ENCODE results near the gene CACNA1A.
"Not testable (repeated sequence)": the region's sequence is repeated elsewhere in the genome, so short reads cannot be mapped to it uniquely, and the experiment has no call there.

The CACNA1A gene

DNA sequence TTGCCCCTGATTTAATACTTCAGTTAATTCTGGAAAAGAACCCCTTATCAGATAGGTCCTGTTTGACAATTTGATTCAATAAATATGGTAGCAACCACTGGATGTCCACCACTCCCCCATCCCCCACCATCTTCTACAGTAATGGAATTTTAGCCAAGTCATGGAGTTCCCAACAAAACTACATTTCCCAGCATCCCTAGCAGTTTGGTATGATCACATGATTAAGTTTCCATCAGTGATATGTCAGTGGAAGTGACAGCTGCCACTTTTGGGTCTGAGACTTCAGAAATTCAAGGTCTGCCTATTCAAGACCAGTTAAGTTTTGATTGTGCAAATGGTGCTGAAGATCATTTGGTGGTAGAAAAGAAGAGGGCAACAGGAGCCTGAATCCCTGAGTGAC, 85.5 kb downstream of the CACNA1A start:
- no peak for DNase-seq

DNA sequence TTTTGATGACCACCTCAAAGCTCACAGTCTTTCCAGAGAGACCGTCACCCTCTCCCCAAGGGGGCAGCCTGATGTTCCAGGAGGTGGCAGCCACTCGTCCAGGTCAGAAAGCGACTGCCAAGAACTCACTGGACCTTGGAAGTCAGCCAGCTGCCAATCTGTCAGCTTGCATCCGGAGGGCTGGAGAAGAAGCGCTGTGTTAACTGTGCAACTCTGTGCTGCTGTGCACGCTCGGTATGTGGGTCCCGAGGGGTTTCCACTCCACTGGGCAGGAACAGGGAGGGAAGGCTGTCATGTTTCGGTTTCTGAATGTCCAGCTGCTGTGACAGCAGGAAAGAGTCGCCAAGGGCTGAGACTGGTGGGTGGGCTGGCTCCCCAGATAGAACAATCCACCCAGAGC, 89.2 kb downstream of the CACNA1A start:
- no peak for DNase-seq

DNA sequence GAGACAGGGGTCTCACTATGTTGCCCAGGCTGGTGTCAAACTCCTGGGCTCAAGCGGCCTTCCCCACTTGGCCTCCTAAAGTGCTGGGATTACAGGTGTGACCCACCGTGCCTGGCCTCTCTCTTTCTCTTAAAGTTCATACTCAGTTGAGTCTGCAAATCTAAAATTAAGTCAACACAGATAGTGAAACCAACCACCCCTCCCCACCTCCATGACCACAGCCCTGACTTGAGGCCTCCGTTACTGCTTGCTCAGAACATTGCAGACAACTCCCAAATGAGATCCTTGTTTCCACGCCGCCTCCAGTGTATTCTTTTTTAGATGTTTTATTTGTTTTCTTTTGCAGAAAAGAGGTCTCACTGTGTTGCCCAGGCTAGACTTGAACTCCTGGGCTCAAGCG, 94.4 kb downstream of the CACNA1A start:
- DNase-seq: no peak

DNA sequence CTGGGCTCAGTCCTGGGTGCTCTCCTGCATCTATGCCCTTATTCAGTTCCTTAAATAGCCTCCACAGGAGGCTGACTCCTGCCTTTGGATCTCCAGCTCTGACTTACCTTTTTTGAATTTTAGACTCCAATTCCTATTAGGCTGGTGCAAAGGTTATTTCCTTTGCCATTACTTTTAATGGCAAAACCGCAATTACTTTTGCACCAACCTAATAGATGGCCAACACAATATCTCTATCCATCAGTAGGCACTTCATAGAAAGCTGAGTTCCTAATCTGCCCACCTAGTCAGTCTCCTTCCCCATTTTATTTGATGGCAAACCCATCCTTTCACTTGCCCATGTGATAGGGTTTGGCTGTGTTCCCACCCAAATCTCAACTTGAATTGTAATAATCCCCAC, 95.3 kb downstream of the CACNA1A start:
- no peak for DNase-seq

DNA sequence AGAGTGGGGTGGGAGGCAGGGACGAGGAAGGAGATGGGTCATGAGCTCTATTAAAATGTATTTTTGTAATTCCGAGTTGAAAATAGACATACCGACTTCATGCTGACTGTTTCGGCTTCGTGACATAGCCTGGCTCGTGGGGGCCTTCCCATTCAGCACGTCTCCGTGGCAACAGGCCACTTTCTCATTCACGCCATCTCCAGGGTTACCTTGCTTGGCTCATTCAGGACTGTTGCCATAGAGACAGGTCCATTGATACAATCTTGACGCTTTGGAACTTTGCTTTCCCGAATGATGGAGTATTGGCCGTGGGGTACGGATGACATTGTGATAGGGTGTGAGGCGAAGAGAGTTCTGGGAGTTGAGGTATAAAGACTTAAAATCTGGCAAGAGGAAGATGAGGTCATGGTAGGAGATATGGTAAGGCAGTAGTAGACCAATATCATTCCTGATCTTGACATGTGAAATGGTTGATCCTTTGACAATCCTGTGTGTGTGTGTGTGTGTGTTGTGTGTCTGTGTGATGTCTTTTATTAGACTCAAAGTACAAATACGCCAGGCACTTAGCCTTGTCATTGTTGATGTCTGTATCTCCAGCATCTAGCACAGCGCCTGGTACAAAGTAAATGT, 97.3 kb downstream of the CACNA1A start:
- no peak for DNase-seq

DNA sequence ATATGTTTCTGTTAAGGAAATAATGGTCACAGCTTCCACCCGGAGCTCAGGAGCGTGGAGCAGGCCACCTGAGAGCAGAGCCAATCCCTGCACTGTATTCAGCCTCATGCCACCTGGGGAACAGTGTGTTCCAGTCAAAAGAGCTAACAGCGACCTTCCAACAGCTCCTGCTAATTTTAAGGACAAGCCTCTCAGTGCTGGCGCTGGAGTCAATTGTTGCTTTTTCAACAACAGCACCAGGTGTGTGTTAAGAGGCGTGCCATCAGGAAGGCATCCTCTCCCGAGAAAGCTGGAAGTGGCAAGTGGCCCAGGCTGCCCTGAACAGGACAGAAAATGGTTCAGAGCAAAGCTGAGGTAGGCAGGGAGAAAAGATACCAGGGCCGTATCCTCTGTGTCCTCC, 102.0 kb downstream of the CACNA1A start:
- DNase-seq: no peak

DNA sequence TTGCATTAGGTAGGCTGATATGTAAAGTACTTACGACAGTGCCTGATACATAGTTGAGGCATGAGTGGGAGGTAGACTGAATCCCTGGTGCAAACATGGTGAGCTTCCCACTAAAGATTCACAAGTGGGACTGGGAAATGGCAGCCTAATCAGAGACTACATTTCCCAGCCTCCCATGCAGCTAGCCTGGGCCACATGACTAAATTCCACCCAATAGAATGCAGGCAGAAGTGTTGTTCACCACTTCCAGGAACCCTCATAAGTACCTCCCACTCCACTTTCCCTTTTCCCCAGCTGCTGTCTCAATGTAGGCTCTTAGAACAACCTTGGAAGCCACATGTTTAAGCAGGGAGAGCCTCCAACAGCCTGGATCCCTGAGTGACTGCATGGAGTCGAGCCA, 104.9 kb downstream of the CACNA1A start:
- no peak for DNase-seq

DNA sequence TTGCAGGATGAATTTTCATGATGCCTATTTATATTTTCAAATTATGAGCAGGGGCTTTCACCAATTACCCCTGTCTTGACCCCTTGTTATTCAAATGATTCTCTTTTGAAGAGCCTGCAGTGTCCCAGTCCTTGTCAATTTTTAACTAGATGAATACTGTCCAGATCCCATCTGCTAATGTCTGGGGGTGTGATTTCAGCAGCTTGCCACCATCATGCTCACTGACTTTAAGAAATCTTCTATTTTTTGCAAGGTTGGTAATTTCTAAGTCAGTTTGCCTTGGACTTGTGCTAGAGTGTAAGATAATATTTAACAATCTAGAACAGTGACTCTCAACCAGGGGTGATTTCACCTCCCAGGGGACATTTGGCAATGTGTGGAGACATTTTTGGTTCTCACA, 106.0 kb downstream of the CACNA1A start:
- no peak for DNase-seq

DNA sequence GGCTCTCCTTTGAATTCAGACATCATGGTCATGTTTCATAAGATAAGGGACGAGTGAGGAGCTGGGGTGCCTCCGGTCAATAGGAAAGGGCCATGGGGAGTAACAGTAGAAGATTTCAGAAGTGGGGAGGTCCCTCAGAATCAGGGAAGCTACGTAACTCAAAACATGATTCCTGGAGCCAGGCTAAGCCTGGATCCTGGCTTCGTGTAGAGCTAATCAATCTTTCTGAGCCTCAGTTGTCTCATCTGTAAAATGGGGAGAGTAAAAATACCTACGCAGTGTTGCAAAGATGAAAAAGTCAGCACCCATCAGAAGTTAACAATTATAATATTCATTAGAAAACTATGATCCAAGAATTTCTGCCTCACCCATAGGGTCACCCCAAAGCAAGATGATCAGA, 106.5 kb downstream of the CACNA1A start:
- no peak for DNase-seq

DNA sequence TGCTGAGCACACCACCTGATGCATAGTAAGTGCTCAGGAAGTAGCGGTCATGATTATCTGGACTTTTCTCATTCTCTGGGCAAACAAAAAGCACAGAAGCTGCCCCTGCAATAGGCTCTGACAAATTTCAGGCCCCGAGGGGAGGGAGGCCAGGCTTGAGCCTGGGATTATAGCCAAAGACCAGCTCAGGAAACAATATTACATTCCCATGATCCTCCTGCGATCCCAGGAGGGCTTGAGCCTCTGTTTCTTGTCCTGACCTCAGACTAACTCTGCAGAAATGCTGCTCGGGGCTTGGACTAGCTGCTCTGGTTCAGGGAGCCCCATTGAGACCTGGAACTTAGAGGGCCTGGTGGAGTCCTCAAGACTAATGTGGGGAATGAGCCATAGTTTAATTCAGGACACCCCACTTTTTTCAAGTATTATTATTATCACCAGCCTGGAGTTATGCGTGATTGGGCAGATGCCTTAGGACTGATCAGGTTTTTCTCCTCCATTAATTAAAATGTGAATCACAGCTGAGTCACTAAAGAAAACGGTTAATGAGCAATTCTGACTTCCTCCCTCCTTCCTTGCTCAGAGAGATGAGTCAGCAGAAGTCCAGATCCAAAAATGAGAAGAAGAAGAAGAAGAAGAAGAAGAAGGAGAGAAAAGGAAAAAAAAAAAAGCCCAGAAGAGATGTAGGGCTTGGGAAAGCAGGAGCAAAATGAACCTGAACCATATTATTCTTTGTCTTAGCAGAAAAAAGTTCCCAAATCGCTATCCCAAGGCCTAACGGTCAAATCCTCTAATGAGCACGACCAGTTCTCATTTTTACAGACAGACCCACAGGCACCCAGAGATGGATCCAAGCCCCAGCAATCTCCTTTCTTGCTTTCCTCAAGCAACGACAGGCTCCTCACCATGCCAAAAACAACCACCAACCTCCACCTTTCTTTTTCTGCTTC, 107.2 kb downstream of the CACNA1A start:
- no peak for DNase-seq

DNA sequence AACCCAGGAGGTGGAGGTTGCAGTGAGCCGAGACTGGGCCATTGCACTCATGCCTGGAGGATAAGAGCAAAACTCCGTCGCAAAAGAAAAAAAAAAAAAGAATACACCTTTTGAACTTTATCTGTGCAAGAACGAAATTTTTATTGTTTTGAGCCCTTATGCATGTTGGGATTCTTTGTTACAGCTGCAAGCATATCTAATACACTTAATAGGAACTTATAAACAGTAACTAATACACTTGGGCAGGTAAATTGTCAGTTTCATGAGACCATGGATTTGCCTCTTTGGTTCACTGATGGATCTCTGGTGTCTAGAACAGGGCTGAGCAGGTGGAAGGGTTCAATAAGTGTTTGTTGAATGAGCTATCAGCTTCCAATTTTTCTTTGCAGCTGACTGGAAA, 108.1 kb downstream of the CACNA1A start:
- no peak for DNase-seq

DNA sequence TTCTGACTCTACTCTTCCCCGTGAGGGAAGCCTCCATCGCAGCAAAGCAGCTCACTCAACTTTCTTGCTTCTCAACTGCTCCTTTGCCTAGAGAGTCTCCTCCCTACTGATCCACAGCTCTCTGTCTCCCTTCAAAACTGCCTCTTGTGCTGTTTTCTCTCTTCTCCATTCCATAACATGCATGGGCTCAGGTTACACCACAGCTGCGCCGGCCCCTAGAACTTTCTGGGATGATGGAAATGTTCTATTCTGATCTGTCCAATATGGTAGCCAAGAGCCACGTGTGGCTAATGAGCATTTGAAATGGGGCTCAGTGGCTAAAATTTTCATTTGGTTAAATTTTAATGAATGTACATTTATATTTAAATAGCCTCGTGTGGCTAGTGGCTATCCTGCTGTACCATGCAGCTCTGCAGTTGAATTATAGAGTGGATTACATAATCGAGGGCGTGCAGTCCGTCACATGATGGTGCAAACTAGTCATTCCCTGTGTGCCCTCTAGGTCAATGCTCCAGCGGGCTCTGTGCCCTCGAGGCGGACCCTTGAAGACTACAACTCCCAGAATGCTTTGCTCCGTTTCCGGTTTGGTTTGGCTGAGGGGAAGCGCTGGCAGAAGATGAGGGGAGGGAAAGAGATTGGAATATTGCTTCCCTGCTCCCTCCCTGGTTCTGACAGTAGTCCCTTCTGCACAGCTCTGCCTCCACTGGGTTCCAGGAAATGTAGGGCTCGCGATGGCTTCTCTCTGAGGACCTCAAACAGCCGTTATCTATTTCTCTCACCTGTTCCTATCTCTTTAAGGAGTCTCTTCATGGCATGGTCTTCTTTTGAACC, 109.8 kb downstream of the CACNA1A start:
- peak; percentile 18 for DNase-seq

DNA sequence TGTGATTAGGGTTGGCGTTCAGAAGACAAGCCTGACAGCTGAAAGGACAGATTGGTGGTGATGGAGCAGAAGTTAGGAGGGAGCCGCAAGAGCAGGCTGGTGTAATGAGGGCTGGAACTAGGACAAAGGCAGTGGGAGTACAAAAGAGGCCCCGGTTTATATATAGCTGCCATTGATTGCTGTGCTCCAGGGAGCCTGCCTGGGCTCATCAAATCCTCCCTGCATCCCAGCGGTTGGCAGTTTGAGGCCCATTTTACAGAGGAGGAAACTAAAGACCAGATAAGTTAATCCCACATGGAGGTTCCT, 123.7 kb downstream of the CACNA1A start:
- no peak for DNase-seq

DNA sequence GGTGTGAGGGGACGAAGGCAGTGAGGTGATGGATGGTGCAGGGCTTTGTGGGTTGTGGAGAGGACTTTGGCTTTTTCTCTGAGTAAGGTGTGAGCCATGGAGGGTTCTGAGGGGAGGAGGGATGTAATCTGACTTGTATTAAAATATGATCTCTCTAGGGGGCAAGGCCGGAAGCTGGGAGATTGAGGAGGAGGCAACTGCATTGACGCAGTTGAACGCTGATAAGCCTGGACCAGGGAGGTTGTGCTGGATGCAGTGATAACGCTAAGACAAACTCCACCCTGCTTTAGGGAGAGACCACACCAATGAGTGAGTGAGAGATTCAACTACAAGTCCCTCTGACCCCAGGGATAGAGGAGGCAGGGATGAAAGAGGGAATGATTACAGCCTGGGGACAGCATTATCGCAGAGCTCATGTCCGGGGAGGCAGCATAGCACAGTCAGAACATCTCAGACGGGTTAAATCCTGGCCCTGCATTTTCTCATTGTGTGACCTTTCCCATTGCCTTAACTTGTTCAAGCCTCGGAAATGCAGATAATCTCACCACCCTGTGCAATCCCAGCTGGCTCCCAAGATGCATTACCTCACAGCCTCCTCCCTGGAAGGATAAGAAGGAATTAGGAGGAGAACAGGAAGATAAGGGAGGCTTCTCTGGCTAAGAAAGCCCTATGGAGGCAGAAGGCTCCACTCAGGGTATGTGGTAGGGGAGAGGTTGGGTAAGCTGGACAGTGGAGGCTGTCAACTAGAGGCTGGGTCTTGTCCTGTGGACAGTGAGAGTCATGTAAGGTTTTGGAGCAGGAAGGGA, 124.2 kb downstream of the CACNA1A start:
- DNase-seq: no peak

DNA sequence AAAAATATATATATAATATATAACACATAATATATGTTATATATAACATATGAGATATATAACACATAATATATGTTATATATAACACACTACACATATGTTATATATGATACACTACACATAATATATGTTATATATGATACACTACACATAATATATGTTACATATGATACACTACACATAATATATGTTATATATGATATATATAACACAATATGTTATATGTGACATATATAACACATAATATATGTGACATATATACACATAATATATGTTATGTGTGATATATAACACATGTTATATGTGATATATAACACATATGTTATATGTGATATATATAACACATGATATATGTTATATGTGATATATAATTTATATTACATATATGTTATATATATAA, 129.7 kb downstream of the CACNA1A start:
- no peak for DNase-seq

DNA sequence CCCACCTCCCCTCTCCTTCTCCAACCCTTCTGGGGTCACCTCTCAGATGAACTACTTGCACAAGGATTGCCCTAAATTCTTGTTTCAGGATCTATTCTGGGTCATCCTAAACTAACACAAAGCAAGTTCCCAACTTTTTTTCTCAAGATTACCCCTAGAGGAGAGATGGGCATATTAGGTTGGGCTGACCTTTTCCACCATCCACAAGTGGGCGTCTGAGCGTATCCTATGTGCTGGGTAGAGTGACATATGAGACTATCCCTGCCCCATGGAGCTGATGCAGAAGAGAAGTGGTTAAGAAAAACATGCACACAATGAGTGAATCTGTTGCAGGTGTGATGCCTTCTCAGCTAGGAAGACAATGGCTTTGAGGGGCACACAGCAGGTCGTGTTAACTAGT, 132.7 kb downstream of the CACNA1A start:
- no peak for DNase-seq

DNA sequence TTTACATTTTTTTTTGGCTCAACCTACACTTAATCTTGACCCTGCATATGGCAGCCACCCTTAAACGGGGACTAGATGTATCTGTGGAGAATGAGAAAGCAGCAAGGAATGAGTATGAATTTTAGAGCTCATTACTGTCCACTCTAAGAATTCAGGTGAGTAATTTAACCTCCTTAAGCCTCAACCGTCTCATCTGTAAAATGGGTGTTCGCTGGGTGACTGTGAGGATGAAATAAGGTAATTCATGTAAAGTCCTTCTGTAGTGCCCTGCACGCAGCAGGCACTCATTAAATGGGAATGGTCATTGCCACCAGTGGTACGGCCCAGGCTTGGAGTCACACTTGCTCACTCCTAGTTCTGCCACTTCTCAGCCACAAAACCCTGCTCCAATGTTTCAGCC, 135.3 kb downstream of the CACNA1A start:
- DNase-seq: no peak

DNA sequence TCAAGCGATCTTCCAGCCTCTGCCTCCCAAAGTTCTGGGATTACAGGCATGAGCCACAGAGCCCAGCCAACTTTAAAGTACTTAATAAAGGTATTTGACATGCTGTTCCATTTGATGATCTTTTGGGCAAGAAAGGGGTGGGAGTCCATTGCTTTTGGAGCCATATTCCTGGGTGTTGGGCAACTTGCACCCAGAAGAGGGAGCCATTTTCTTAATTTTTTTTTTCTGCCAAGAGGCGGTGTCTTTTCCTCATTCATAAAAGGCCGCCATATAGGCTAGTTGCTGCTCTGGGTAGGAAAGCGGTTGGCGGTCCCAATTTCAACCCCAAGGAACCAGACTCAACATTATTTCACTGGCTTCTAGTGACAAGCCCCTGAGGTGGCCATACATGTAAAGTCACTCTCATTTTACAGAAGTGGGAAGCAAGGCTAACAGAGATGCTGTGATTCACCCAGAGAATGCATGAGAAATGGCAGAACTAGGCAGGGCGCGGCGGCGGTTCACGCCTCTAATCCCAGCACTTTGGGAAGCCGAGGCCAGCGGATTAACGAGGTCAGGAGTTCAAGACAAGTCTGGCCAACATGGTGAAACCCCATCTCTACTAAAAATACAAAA, 139.6 kb downstream of the CACNA1A start:
- no peak for DNase-seq

DNA sequence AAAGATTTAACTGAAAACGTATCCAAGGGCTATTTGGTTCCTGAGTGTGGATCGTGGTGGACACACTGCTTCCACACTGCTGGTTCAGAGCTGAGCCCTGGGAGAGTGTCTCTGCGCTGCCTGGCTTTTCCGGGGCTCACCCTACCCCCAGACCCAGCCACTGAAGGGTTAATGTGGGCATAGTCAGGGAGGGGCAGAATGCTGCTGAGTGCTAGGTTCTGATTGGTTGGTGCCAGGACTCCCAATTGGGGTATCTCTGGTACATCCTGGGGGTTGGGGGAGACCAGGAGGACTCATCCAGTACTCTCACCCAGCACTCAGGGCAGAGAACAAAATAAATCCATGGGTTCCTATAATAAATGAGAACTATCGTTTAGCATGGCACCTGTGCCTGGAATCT, 142.3 kb downstream of the CACNA1A start:
- DNase-seq: no peak

DNA sequence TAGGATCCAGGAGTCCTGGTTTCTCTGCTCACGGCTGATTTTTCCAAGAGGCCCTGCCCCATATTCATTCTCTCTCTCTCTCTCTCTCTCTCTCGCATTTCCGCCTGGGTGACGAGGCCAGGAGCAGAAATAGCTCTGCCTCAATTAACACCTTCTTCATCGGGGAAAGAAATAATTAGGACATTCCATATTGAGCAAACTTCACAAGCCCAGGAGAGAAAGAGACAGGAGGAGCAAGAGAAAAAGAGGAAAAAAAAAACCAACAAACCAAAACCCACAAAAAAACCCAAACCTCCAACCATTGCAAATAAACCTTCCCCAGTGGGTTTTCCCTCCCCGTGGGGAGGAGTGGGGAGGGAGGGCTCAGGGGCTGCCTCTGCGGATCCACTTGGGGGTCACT, 143.0 kb downstream of the CACNA1A start:
- DNase-seq: no peak

DNA sequence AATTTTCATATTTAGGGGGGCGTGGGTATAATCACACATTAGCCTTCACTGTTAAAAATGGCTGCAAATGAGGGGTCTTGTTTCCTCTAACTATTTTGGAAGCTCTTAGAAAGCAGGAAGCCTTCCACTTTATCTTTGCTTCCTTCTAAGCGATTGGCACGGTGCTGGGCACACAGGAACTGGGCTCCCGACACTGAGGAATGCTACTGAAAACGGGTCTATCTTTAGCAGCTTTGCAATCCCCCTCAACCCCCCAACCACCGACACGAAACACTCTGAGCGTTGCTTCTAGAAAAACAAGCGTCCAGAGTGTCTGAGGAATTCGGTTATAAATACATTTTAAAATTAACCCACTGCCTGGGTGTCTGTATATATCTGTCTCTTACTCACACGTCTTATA, 143.6 kb downstream of the CACNA1A start:
- no peak for DNase-seq

DNA sequence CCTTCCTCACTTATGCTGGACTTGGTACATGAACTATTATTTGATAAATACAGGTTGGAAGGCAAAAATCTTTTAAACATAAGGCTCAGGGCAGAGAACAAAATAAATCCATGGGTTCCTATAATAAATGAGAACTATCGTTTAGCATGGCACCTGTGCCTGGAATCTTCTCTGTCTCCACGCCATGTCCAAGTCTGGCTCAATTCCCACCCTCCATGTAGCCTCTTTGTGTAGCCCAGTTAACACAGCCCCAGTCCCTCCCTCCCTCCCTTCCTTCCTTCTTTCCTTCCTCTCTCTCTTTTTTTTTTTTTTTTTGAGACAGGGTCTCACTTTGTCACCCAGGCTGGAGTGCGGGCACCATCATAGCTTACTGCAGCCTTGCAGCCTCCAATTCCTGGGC, 144.6 kb downstream of the CACNA1A start:
- not testable (repeated sequence) for DNase-seq
